Activated T-helper 2 cell treated with anti-CD3 and anti-CD28 coated beads, Interferon-gamma antibody, Interleukin-2, Interleukin-4, amounts not matched to agents 10 μg/mL and 5 μg/mL and 100 μg/mL, durations not matched to agents 14 hours and 24 hours and 36 hours (primary cell): ENCODE results near the gene CPAMD8. TPM values are rescaled to one million over a fixed set of nuclear protein-coding genes. Genes with fewer than 3 reads are reported as not detected.
A peak's percentile ranks its signal among the peaks of the same experiment; 100 is the strongest.

Source experiments
- DNase-seq: peaks from one replicate; pipeline ENCODE4 v3.0.0; 2021; ENCODE audit warnings: low spot score
- H3K27ac Mint-ChIP-seq: one replicate; pipeline ENCODE4 v1.8.0; 2021; ENCODE audit warnings: mixed read lengths
- H3K27me3 Mint-ChIP-seq: one replicate; pipeline ENCODE4 v1.8.0; 2021; ENCODE audit warnings: low read depth, mixed read lengths
- H3K36me3 Mint-ChIP-seq: one replicate; pipeline ENCODE4 v1.8.0; 2021; ENCODE audit warnings: low read depth, mixed read lengths
- H3K4me1 Mint-ChIP-seq: one replicate; pipeline ENCODE4 v1.8.0; 2021; ENCODE audit warnings: low read depth, mixed read lengths
- H3K4me3 Mint-ChIP-seq: one replicate; pipeline ENCODE4 v1.8.0; 2021; ENCODE audit warnings: low read depth, mild to moderate bottlenecking, moderate library complexity, mixed read lengths
- H3K9me3 Mint-ChIP-seq: one replicate; pipeline ENCODE4 v1.8.0; 2021; ENCODE audit warnings: mixed read lengths
- intact Hi-C: fragments of 100-400 bp; cut with micrococcal nuclease; formaldehyde crosslinking; loops from one replicate; pipeline ENCODE4 v1.15.1; 2023
- total RNA-seq: library from RNA; stranded (reverse); gene quantifications from 2 replicates; pipeline ENCODE4 v1.2.3, GENCODE V29; 2022

The CPAMD8 gene
- total RNA-seq: 0.27 and 0.44 TPM in 2 replicates

- intact Hi-C loops: no loop called here
- H3K4me3 Mint-ChIP-seq: no peak within 1 kb of the TSS
- no peaks in the 10 kb centered on the region for H3K36me3 Mint-ChIP-seq
- H3K27me3 Mint-ChIP-seq: peaks cover 51% of the 10 kb centered on the region
- no peak within 1 kb of the TSS for H3K27ac Mint-ChIP-seq
- DNase-seq: no peak
- peaks cover 3% of the 10 kb centered on the region for H3K4me1 Mint-ChIP-seq
- H3K9me3 Mint-ChIP-seq: peaks cover 3% of the 10 kb centered on the region
Observed at GRCh38 chr19:17026706-17027534, at the start of gene CPAMD8. TSS of gene CPAMD8 (minus strand) at chr19:17026810. CDS start at chr19:17026642, 168 bp downstream.

- Mint-ChIP-seq H3K4me3 (peak overlapping the region; percentile 92), H3K36me3 (peaks cover 43% of the 10 kb centered on the region), H3K9me3 (no peaks in the 10 kb centered on the region), H3K4me1 (peaks cover 52% of the 10 kb centered on the region), H3K27me3 (no peaks in the 10 kb centered on the region), H3K27ac (peak overlapping the region; percentile 86)
- intact Hi-C loops: loop anchor here (1.0 to 2.0 kb wide), 3 partner anchors 49 to 448 kb away; partner anchors contain the start of gene MED26
- DNase-seq: peak; percentile 44
Observed at GRCh38 chr19:17075864-17076542, 49.4 kb upstream of the CPAMD8 start.

GRCh38 chr19:17075035-17075863 is 48.6 kb upstream of the CPAMD8 start, which contains the start of the genes HAUS8 and MYO9B:
TSS of gene HAUS8 (minus strand) at chr19:17075452. CDS start at chr19:17075422, 30 bp downstream.
TSS of gene MYO9B (plus strand) at chr19:17075777. CDS start at chr19:17101718, 25,941 bp downstream.
- peaks cover 50% of the 10 kb centered on the region for H3K36me3 Mint-ChIP-seq
- intact Hi-C loops: loop anchor here (1.0 kb wide), 2 partner anchors 50 to 447 kb away; partner anchors contain the start of gene MED26
- peaks cover 52% of the 10 kb centered on the region for H3K4me1 Mint-ChIP-seq

GRCh38 chr19:17074634-17075034 is 48.0 kb upstream of the CPAMD8 start:
- Mint-ChIP-seq H3K4me3 (peak overlapping the region; percentile 99), H3K36me3 (peaks cover 51% of the 10 kb centered on the region), H3K27ac (peak overlapping the region; percentile 97), H3K4me1 (peaks cover 49% of the 10 kb centered on the region), H3K9me3 (no peaks in the 10 kb centered on the region), H3K27me3 (no peaks in the 10 kb centered on the region)
- no peak for DNase-seq
- intact Hi-C loops: loop anchor here (1.0 kb wide), 2 partner anchors 51 to 446 kb away; partner anchors contain the start of gene MED26

More at GRCh38 chr19:17075035-17075863, 48.6 kb upstream of the CPAMD8 start, which contains the start of the genes HAUS8 and MYO9B:
- DNase-seq: peak; percentile 100
- Mint-ChIP-seq H3K9me3 (no peaks in the 10 kb centered on the region), H3K27ac (peak within 1 kb of the TSS; percentile 97), H3K27me3 (no peaks in the 10 kb centered on the region), H3K4me3 (peak within 1 kb of the TSS; percentile 99)

- peak overlapping the region; percentile 99 for H3K4me3 Mint-ChIP-seq
- peaks cover 51% of the 10 kb centered on the region for H3K36me3 Mint-ChIP-seq
- peak overlapping the region; percentile 97 for H3K27ac Mint-ChIP-seq
- no peaks in the 10 kb centered on the region for H3K27me3 Mint-ChIP-seq
- intact Hi-C loops: no loop called here
- H3K4me1 Mint-ChIP-seq: peaks cover 43% of the 10 kb centered on the region
- no peak for DNase-seq
- H3K9me3 Mint-ChIP-seq: no peaks in the 10 kb centered on the region
Observed at GRCh38 chr19:17073869-17074633, 47.4 kb upstream of the CPAMD8 start.

GRCh38 chr19:17070912-17071311 is 44.3 kb upstream of the CPAMD8 start:
- H3K27ac Mint-ChIP-seq: no peak overlapping the region
- peaks cover 35% of the 10 kb centered on the region for H3K4me1 Mint-ChIP-seq
- H3K9me3 Mint-ChIP-seq: no peaks in the 10 kb centered on the region
- no peak for DNase-seq
- peaks cover 52% of the 10 kb centered on the region for H3K36me3 Mint-ChIP-seq
- H3K27me3 Mint-ChIP-seq: no peaks in the 10 kb centered on the region
- intact Hi-C loops: no loop called here
- H3K4me3 Mint-ChIP-seq: no peak overlapping the region

- no peak for DNase-seq
- Mint-ChIP-seq H3K36me3 (peaks cover 52% of the 10 kb centered on the region), H3K4me3 (peak overlapping the region; percentile 15), H3K27me3 (no peaks in the 10 kb centered on the region), H3K4me1 (peaks cover 35% of the 10 kb centered on the region), H3K27ac (peak overlapping the region; percentile 20), H3K9me3 (no peaks in the 10 kb centered on the region)
- intact Hi-C loops: no loop called here
Observed at GRCh38 chr19:17070421-17070820, 43.8 kb upstream of the CPAMD8 start.

GRCh38 chr19:17069193-17069592 is 42.6 kb upstream of the CPAMD8 start:
- no peak overlapping the region for H3K4me3 Mint-ChIP-seq
- no peaks in the 10 kb centered on the region for H3K27me3 Mint-ChIP-seq
- H3K27ac Mint-ChIP-seq: no peak overlapping the region
- peaks cover 40% of the 10 kb centered on the region for H3K4me1 Mint-ChIP-seq
- peaks cover 5% of the 10 kb centered on the region for H3K9me3 Mint-ChIP-seq
- peaks cover 61% of the 10 kb centered on the region for H3K36me3 Mint-ChIP-seq
- intact Hi-C loops: loop anchor here (5.0 kb wide), 1 partner anchor 113 kb away; no protein-coding TSS in a partner anchor
- no peak for DNase-seq

- Mint-ChIP-seq H3K36me3 (peaks cover 70% of the 10 kb centered on the region), H3K4me1 (peaks cover 28% of the 10 kb centered on the region), H3K27ac (no peak overlapping the region), H3K27me3 (no peaks in the 10 kb centered on the region), H3K4me3 (no peak overlapping the region), H3K9me3 (peaks cover 5% of the 10 kb centered on the region)
- intact Hi-C loops: no loop called here
- no peak for DNase-seq
Observed at GRCh38 chr19:17063428-17063827, 36.8 kb upstream of the CPAMD8 start.

GRCh38 chr19:17061691-17062090 is 35.1 kb upstream of the CPAMD8 start:
- H3K27me3 Mint-ChIP-seq: no peaks in the 10 kb centered on the region
- H3K36me3 Mint-ChIP-seq: peaks cover 71% of the 10 kb centered on the region
- H3K27ac Mint-ChIP-seq: no peak overlapping the region
- intact Hi-C loops: no loop called here
- no peak for DNase-seq
- peaks cover 5% of the 10 kb centered on the region for H3K9me3 Mint-ChIP-seq
- H3K4me1 Mint-ChIP-seq: peaks cover 20% of the 10 kb centered on the region
- no peak overlapping the region for H3K4me3 Mint-ChIP-seq

- H3K27me3 Mint-ChIP-seq: no peaks in the 10 kb centered on the region
- H3K4me1 Mint-ChIP-seq: peaks cover 15% of the 10 kb centered on the region
- intact Hi-C loops: no loop called here
- DNase-seq: no peak
- H3K27ac Mint-ChIP-seq: no peak overlapping the region
- peaks cover 5% of the 10 kb centered on the region for H3K9me3 Mint-ChIP-seq
- peaks cover 70% of the 10 kb centered on the region for H3K36me3 Mint-ChIP-seq
- no peak overlapping the region for H3K4me3 Mint-ChIP-seq
Observed at GRCh38 chr19:17061205-17061604, 34.6 kb upstream of the CPAMD8 start.
